Measurements from ENCODE around the gene RSPH3. TPM values are rescaled to one million over a fixed set of nuclear protein-coding genes. Genes with fewer than 3 reads are reported as not detected.

RSPH3 gene
- total RNA-seq, 4 donors from 2014 or later: 10.1 to 13.6 (median 13.1) TPM

GRCh38 chr6:158938811-158939254 is 61.2 kb downstream of the RSPH3 start:
- DNase-seq (ENCODE audit: low spot score in 2 of 2): no peak
- Histone ChIP-seq H3K4me3 (peak overlapping the region; percentile 27), H3K27me3 (no peaks in the 10 kb centered on the region), H3K9me3 (no peaks in the 10 kb centered on the region), H3K36me3 (no peaks in the 10 kb centered on the region), H3K4me1 (peaks cover 5% of the 10 kb centered on the region), H3K27ac (no peak overlapping the region)
- no peak for TF ChIP-seq EP300 (IDR thresholded peaks at IDR 0.05)
- TF ChIP-seq POLR2A (IDR thresholded peaks at IDR 0.05): no peak
- TF ChIP-seq, protein P1, sequence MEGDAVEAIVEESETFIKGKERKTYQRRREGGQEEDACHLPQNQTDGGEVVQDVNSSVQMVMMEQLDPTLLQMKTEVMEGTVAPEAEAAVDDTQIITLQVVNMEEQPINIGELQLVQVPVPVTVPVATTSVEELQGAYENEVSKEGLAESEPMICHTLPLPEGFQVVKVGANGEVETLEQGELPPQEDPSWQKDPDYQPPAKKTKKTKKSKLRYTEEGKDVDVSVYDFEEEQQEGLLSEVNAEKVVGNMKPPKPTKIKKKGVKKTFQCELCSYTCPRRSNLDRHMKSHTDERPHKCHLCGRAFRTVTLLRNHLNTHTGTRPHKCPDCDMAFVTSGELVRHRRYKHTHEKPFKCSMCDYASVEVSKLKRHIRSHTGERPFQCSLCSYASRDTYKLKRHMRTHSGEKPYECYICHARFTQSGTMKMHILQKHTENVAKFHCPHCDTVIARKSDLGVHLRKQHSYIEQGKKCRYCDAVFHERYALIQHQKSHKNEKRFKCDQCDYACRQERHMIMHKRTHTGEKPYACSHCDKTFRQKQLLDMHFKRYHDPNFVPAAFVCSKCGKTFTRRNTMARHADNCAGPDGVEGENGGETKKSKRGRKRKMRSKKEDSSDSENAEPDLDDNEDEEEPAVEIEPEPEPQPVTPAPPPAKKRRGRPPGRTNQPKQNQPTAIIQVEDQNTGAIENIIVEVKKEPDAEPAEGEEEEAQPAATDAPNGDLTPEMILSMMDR (IDR thresholded peaks at IDR 0.05): no peak
- TF ChIP-seq POLR2AphosphoS5 (IDR thresholded peaks at IDR 0.05): no peak
- 37% methylated on average over 23 of the region's 23 CpGs for WGBS

GRCh38 chr6:158938220-158938619 is 61.8 kb downstream of the RSPH3 start:
- Histone ChIP-seq H3K4me3 (no peak overlapping the region), H3K4me1 (peaks cover 5% of the 10 kb centered on the region), H3K27me3 (no peaks in the 10 kb centered on the region), H3K27ac (no peak overlapping the region), H3K9me3 (no peaks in the 10 kb centered on the region), H3K36me3 (no peaks in the 10 kb centered on the region)
- DNase-seq (ENCODE audit: low spot score in 2 of 2): no peak
- TF ChIP-seq EP300 (IDR thresholded peaks at IDR 0.05): no peak
- TF ChIP-seq, protein P1 (IDR thresholded peaks at IDR 0.05): no peak
- no peak for TF ChIP-seq POLR2AphosphoS5 (IDR thresholded peaks at IDR 0.05)
- no peak for TF ChIP-seq POLR2A (IDR thresholded peaks at IDR 0.05)
- 88% methylated on average over 11 of the region's 11 CpGs for WGBS

- DNase-seq (ENCODE audit: low spot score in 2 of 2): no peak
- no peaks in the 10 kb centered on the region for H3K36me3 ChIP-seq
- peaks cover under 1% of the 10 kb centered on the region for H3K4me1 ChIP-seq
- H3K4me3 ChIP-seq: no peak overlapping the region
- H3K27ac ChIP-seq: no peak overlapping the region
- WGBS: 87% methylated on average over 5 of the region's 5 CpGs
- H3K9me3 ChIP-seq: no peaks in the 10 kb centered on the region
- TF ChIP-seq EP300 (IDR thresholded peaks at IDR 0.05) (no peak), POLR2A (IDR thresholded peaks at IDR 0.05) (no peak), POLR2AphosphoS5 (IDR thresholded peaks at IDR 0.05) (no peak)
- TF ChIP-seq, protein P1 (IDR thresholded peaks at IDR 0.05): no peak
- no peaks in the 10 kb centered on the region for H3K27me3 ChIP-seq
Observed at GRCh38 chr6:158934157-158934556, 65.8 kb downstream of the RSPH3 start.

- Histone ChIP-seq H3K27me3 (no peaks in the 10 kb centered on the region), H3K9me3 (no peaks in the 10 kb centered on the region), H3K4me1 (no peaks in the 10 kb centered on the region), H3K27ac (no peak overlapping the region), H3K36me3 (no peaks in the 10 kb centered on the region), H3K4me3 (no peak overlapping the region)
- TF ChIP-seq, protein P1 (IDR thresholded peaks at IDR 0.05): no peak
- TF ChIP-seq POLR2A (IDR thresholded peaks at IDR 0.05) (no peak), POLR2AphosphoS5 (IDR thresholded peaks at IDR 0.05) (no peak), EP300 (IDR thresholded peaks at IDR 0.05) (no peak)
- 87% methylated on average over 4 of the region's 4 CpGs for WGBS
- no peak for DNase-seq (ENCODE audit: low spot score in 2 of 2)
Observed at GRCh38 chr6:158933079-158933595, 66.9 kb downstream of the RSPH3 start.

DNA sequence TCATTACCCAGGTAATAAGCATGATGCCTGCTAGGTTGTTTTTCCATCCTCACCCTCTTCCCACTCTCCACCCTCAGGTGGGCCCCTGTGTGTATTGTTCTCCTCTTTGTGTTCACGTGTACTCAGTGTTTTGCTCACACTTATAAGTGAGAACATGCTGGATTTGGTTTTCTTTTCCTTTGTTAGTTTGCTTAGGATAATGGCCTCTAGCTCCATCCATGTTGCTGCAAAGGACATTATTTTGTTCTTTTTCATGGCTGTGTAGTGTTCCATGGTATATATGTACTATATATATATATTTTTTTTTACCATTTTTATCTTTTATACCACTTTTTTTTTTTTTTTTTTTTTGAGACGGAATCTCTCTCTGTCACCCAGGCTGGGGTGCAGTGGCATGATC is 71.9 kb downstream of the RSPH3 start:
- WGBS: 95% methylated on average over 2 of the region's 2 CpGs
- Histone ChIP-seq H3K27ac (no peak overlapping the region), H3K9me3 (no peaks in the 10 kb centered on the region), H3K36me3 (no peaks in the 10 kb centered on the region), H3K27me3 (no peaks in the 10 kb centered on the region), H3K4me3 (no peak overlapping the region), H3K4me1 (peaks cover 7% of the 10 kb centered on the region)
- TF ChIP-seq EP300 (IDR thresholded peaks at IDR 0.05): no peak
- TF ChIP-seq POLR2A (IDR thresholded peaks at IDR 0.05): no peak
- TF ChIP-seq, protein P1 (IDR thresholded peaks at IDR 0.05): no peak
- no peak for DNase-seq (ENCODE audit: low spot score in 2 of 2)

Measured in suprapubic skin (tissue), 4 donors.